ENCODE results near the gene ZNF423.

The ZNF423 gene

GRCh38 chr16:49652456-49653172, 203.3 kb downstream of the ZNF423 start:
- H3K27me3 ChIP-seq (ENCODE audit: control insufficient read depth, insufficient read depth, low read length), result no peaks in the 10 kb centered on the region
- no peak overlapping the region for H3K4me3 ChIP-seq (ENCODE audit: low read depth, low read length)
- H3K27ac ChIP-seq (ENCODE audit: low read depth, low read length), result no peak overlapping the region

DNA sequence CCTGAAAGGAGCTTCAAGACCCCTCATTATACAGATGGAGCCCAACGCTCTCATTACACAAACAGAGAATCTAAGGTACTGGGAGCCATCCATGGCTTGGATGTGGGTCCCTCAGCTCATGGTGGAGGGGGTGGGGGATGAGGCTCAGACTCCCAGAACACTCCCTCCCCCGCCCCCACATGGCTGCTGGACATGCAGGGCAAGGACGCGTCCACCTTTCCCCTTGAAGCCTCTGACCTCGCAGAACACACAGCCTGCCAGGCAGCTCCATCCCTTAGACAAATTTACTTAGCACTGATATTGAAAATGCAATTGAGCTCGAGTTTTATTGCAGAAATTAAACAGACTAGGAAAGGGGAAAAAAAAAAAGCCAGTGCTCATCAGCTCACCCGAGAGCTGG, 203.9 kb downstream of the ZNF423 start:
- Histone ChIP-seq H3K9me3 (ENCODE audit: control insufficient read depth, insufficient read depth, low read depth, low read length) (peaks cover 28% of the 10 kb centered on the region), H3K36me3 (ENCODE audit: control insufficient read depth, insufficient read depth, low read length) (peaks cover 7% of the 10 kb centered on the region; the same call in 1 of the 2 replicates), H3K4me3 (ENCODE audit: low read depth, low read length) (no peak overlapping the region), H3K4me1 (ENCODE audit: control insufficient read depth, insufficient read depth, low read length) (peaks cover 17% of the 10 kb centered on the region; the same call in 1 of the 2 replicates), H3K27ac (ENCODE audit: low read depth, low read length) (no peak overlapping the region), H3K9ac (ENCODE audit: low read length) (no peak overlapping the region), H3K27me3 (ENCODE audit: control insufficient read depth, insufficient read depth, low read length) (no peaks in the 10 kb centered on the region)

More at GRCh38 chr16:49652456-49653172, 203.3 kb downstream of the ZNF423 start:
- Histone ChIP-seq H3K9ac (ENCODE audit: low read length) (no peak overlapping the region), H3K9me3 (ENCODE audit: control insufficient read depth, insufficient read depth, low read depth, low read length) (peaks cover 22% of the 10 kb centered on the region), H3K4me1 (ENCODE audit: control insufficient read depth, insufficient read depth, low read length) (peaks cover 17% of the 10 kb centered on the region; the same call in 1 of the 2 replicates), H3K36me3 (ENCODE audit: control insufficient read depth, insufficient read depth, low read length) (peaks cover 3% of the 10 kb centered on the region; the same call in 1 of the 2 replicates)

- no peak overlapping the region for H3K9ac ChIP-seq (ENCODE audit: low read length)
- H3K27ac ChIP-seq (ENCODE audit: low read depth, low read length), result no peak overlapping the region
- H3K9me3 ChIP-seq (ENCODE audit: control insufficient read depth, insufficient read depth, low read depth, low read length), result peaks cover 34% of the 10 kb centered on the region
- H3K4me3 ChIP-seq (ENCODE audit: low read depth, low read length), result no peak overlapping the region
- no peaks in the 10 kb centered on the region for H3K27me3 ChIP-seq (ENCODE audit: control insufficient read depth, insufficient read depth, low read length)
- peaks cover 7% of the 10 kb centered on the region; the same call in 1 of the 2 replicates for H3K36me3 ChIP-seq (ENCODE audit: control insufficient read depth, insufficient read depth, low read length)
- peaks cover 17% of the 10 kb centered on the region; the same call in 1 of the 2 replicates for H3K4me1 ChIP-seq (ENCODE audit: control insufficient read depth, insufficient read depth, low read length)
Observed at GRCh38 chr16:49651226-49651625, 204.7 kb downstream of the ZNF423 start.

DNA sequence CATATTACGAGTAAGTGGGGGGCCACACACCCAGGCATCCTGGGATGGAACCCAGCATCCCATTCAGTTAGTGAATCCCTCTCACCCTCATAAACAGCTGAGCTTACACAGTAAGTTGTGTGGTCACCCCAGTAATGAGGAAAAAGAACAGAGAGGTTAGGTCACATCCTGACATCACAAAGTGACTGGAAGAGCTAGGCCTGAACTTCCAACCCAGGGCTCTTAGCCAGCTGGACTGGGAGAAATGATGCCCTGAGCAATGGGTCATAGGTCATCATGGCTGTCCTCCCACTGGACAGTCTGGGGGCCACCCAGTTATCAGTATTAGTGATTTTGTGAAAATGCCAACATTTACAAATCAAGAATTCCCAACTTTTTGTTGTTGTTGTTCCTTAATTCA, 205.3 kb downstream of the ZNF423 start:
- Histone ChIP-seq H3K9me3 (ENCODE audit: control insufficient read depth, insufficient read depth, low read depth, low read length) (peaks cover 40% of the 10 kb centered on the region), H3K27me3 (ENCODE audit: control insufficient read depth, insufficient read depth, low read length) (no peaks in the 10 kb centered on the region), H3K4me3 (ENCODE audit: low read depth, low read length) (no peak overlapping the region), H3K4me1 (ENCODE audit: control insufficient read depth, insufficient read depth, low read length) (peaks cover 16% of the 10 kb centered on the region; the same call in 1 of the 2 replicates), H3K36me3 (ENCODE audit: control insufficient read depth, insufficient read depth, low read length) (peaks cover 7% of the 10 kb centered on the region; the same call in 1 of the 2 replicates), H3K9ac (ENCODE audit: low read length) (no peak overlapping the region), H3K27ac (ENCODE audit: low read depth, low read length) (no peak overlapping the region)

- H3K9me3 ChIP-seq (ENCODE audit: control insufficient read depth, insufficient read depth, low read depth, low read length), result peaks cover 47% of the 10 kb centered on the region
- no peak overlapping the region for H3K27ac ChIP-seq (ENCODE audit: low read depth, low read length)
- H3K4me3 ChIP-seq (ENCODE audit: low read depth, low read length), result no peak overlapping the region
- peaks cover 10% of the 10 kb centered on the region; the same call in 1 of the 2 replicates for H3K4me1 ChIP-seq (ENCODE audit: control insufficient read depth, insufficient read depth, low read length)
- no peak overlapping the region for H3K9ac ChIP-seq (ENCODE audit: low read length)
- H3K27me3 ChIP-seq (ENCODE audit: control insufficient read depth, insufficient read depth, low read length), result no peaks in the 10 kb centered on the region
- H3K36me3 ChIP-seq (ENCODE audit: control insufficient read depth, insufficient read depth, low read length), result peaks cover 7% of the 10 kb centered on the region; the same call in 1 of the 2 replicates
Observed at GRCh38 chr16:49649013-49649765, 206.7 kb downstream of the ZNF423 start.

DNA sequence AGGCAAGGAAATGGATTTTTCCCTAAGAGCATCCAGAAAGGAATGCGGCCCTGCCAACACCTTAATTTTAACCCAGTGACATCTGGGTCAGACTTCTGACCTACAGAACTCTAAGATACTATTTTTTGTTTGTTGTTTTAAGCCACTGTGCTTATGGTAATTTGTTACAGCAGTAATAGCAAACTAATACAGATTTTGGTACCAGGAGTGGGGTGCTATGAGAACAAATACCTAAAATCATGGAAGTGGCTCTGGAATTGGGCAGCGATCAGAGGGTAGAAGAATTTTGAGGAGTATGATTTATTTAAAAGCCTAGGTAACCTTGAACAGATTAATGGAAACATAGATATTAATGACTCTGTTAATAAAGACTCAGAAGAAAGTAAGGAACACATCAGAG, 208.2 kb downstream of the ZNF423 start:
- H3K9ac ChIP-seq (ENCODE audit: low read length), result no peak overlapping the region
- no peaks in the 10 kb centered on the region for H3K27me3 ChIP-seq (ENCODE audit: control insufficient read depth, insufficient read depth, low read length)
- peaks cover 47% of the 10 kb centered on the region for H3K9me3 ChIP-seq (ENCODE audit: control insufficient read depth, insufficient read depth, low read depth, low read length)
- peaks cover 7% of the 10 kb centered on the region; the same call in 1 of the 2 replicates for H3K36me3 ChIP-seq (ENCODE audit: control insufficient read depth, insufficient read depth, low read length)
- H3K4me3 ChIP-seq (ENCODE audit: low read depth, low read length), result no peak overlapping the region
- no peak overlapping the region for H3K27ac ChIP-seq (ENCODE audit: low read depth, low read length)
- H3K4me1 ChIP-seq (ENCODE audit: control insufficient read depth, insufficient read depth, low read length), result peaks cover 13% of the 10 kb centered on the region

GRCh38 chr16:49645263-49645662, 210.6 kb downstream of the ZNF423 start:
- Histone ChIP-seq H3K27ac (ENCODE audit: low read depth, low read length) (no peak overlapping the region), H3K27me3 (ENCODE audit: control insufficient read depth, insufficient read depth, low read length) (no peaks in the 10 kb centered on the region), H3K9me3 (ENCODE audit: control insufficient read depth, insufficient read depth, low read depth, low read length) (peaks cover 47% of the 10 kb centered on the region), H3K4me3 (ENCODE audit: low read depth, low read length) (no peak overlapping the region), H3K4me1 (ENCODE audit: control insufficient read depth, insufficient read depth, low read length) (peaks cover 21% of the 10 kb centered on the region), H3K36me3 (ENCODE audit: control insufficient read depth, insufficient read depth, low read length) (peaks cover 7% of the 10 kb centered on the region; the same call in 1 of the 2 replicates), H3K9ac (ENCODE audit: low read length) (no peak overlapping the region)

GRCh38 chr16:49644145-49644463, 211.8 kb downstream of the ZNF423 start:
- Histone ChIP-seq H3K27me3 (ENCODE audit: control insufficient read depth, insufficient read depth, low read length) (no peaks in the 10 kb centered on the region), H3K36me3 (ENCODE audit: control insufficient read depth, insufficient read depth, low read length) (peaks cover 7% of the 10 kb centered on the region; the same call in 1 of the 2 replicates), H3K27ac (ENCODE audit: low read depth, low read length) (no peak overlapping the region), H3K9ac (ENCODE audit: low read length) (no peak overlapping the region), H3K4me1 (ENCODE audit: control insufficient read depth, insufficient read depth, low read length) (peaks cover 32% of the 10 kb centered on the region), H3K4me3 (ENCODE audit: low read depth, low read length) (no peak overlapping the region), H3K9me3 (ENCODE audit: control insufficient read depth, insufficient read depth, low read depth, low read length) (peaks cover 38% of the 10 kb centered on the region)

GRCh38 chr16:49643429-49644144, 212.3 kb downstream of the ZNF423 start:
- Histone ChIP-seq H3K27ac (ENCODE audit: low read depth, low read length) (no peak overlapping the region), H3K9ac (ENCODE audit: low read length) (no peak overlapping the region), H3K4me3 (ENCODE audit: low read depth, low read length) (no peak overlapping the region), H3K4me1 (ENCODE audit: control insufficient read depth, insufficient read depth, low read length) (peaks cover 35% of the 10 kb centered on the region), H3K9me3 (ENCODE audit: control insufficient read depth, insufficient read depth, low read depth, low read length) (peaks cover 33% of the 10 kb centered on the region), H3K36me3 (ENCODE audit: control insufficient read depth, insufficient read depth, low read length) (peaks cover 7% of the 10 kb centered on the region), H3K27me3 (ENCODE audit: control insufficient read depth, insufficient read depth, low read length) (no peaks in the 10 kb centered on the region)

DNA sequence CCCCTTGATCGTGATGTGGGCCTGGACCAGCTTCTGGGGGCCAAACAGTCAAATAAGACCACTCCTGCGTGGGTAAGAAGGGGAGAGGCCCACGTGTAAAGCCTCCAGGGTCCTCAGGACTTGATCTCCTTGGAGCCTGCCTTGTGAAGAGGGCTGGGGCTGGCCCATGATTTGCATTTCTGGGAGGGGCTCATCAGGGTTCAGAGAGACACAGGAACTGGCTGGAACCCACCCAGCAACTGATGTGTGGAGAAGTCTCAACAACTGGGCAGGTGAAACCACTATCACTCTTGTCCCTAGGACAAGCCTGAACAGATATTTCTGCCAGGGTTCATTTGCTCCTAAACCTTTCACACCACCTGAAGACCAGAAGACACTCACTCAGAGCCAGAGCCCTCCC, 214.7 kb downstream of the ZNF423 start:
- Histone ChIP-seq H3K27ac (ENCODE audit: low read depth, low read length) (no peak overlapping the region), H3K9ac (ENCODE audit: low read length) (no peak overlapping the region), H3K36me3 (ENCODE audit: control insufficient read depth, insufficient read depth, low read length) (peaks cover 24% of the 10 kb centered on the region), H3K27me3 (ENCODE audit: control insufficient read depth, insufficient read depth, low read length) (no peaks in the 10 kb centered on the region), H3K4me1 (ENCODE audit: control insufficient read depth, insufficient read depth, low read length) (peaks cover 35% of the 10 kb centered on the region), H3K9me3 (ENCODE audit: control insufficient read depth, insufficient read depth, low read depth, low read length) (peaks cover 14% of the 10 kb centered on the region), H3K4me3 (ENCODE audit: low read depth, low read length) (no peak overlapping the region)
